Measurements from ENCODE around the gene ZACN.
"Not testable (repeated sequence)": the region's sequence is repeated elsewhere in the genome, so short reads cannot be mapped to it uniquely, and the experiment has no call there.

ZACN gene

GRCh38 chr17:76053246-76054111, 25.5 kb upstream of the ZACN start:
- no peak for DNase-seq (ENCODE audit: low read depth, low spot score)

DNA sequence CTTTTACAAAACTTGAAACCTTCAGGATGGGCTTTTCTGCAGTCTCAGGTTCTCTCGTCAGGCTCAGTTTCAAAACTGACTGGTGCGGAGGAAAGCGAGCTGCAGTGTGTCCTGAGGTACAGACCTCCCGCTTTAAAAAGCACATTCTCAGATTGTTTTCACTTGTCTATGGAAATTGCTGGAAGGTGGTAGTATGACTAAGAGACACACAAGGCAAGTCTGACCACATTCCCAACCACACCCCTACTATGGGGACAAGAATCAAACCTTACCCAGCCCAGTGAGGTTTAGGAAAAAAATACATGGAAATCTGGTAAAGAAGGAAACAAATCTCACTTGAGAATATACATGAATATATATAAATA, 24.9 kb upstream of the ZACN start:
- no peak for DNase-seq (ENCODE audit: low read depth, low spot score)

DNA sequence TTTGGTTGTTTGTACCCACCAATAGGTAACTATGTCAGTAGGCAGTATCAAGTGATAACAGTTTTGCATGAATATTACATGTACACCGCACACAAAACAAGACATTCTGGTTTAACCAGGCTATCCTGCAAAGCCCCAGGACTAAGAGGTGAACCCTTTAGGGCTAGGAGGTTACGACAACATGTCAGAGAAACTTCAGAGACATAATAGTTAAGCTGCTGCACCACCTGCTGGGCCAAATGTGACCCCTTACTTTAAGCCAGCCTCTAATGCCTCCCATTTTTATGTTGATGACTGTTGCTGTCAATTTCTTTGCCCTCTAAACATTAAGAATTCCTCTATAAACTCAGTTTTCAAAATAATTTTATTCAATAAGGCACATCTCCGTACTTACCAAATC, 22.1 kb upstream of the ZACN start:
- no peak for DNase-seq (ENCODE audit: low read depth, low spot score)

DNA sequence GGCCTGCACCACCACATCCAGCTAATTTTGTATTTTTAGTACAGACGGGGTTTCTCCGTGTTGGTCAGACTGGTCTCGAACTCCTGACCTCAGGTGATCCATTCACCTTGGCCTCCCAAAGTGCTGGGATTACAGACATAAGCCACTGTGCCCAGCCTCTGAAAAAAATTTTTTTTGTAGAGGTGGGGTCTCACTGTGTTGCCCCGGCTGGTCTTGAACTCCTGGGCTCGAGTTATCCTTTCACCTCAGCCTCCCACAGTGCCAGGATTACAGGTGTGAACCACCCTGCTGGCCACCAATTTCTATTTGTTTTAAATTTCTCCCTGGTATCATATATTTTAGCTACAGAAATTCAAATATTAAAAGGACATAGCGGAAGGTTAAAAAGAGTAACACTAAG, 20.7 kb upstream of the ZACN start:
- DNase-seq (ENCODE audit: low read depth, low spot score) = not testable (repeated sequence)

GRCh38 chr17:76063875-76064546, 15.0 kb upstream of the ZACN start:
- no peak for DNase-seq (ENCODE audit: low read depth, low spot score)

- no peak for DNase-seq (ENCODE audit: low read depth, low spot score)
Measured at GRCh38 chr17:76065775-76066174, 13.2 kb upstream of the ZACN start.

DNA sequence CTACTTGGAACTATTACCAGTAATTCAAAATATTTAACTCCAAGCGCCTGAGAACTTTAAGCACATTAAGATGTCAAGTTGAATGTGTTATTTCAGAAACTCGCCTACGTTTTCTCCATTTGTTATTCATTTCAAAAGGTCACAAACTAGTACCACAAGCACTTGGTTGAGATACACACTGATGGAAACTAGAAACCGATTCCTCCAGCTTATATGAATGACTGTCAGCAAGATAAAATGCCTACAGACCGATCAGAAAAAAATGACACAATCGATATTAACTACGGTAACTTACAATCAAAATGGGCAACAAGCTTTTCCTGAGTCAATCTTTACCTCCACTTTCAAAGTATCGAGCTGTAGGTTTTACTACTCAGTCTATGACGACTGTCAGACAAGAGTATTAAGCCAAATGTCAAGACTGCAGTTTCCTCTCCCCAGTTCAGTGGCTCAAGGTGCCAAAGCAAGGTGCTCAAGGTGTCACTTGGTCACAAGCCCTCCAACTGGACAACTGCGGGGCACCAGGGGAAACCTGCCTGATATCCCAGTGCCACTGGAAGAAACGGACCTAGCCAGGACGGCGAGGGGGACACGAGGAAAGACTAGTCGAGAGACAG, 7.3 kb upstream of the ZACN start:
- no peak for DNase-seq (ENCODE audit: low read depth, low spot score)

- peak; percentile 79 for DNase-seq (ENCODE audit: low read depth, low spot score)
Measured at GRCh38 chr17:76072148-76072858, 6.7 kb upstream of the ZACN start, which contains the start of gene SRP68. Gene SRP68, minus strand, starts transcription at chr17:76072517. Its CDS starts 26 bp downstream, at chr17:76072491.

DNA sequence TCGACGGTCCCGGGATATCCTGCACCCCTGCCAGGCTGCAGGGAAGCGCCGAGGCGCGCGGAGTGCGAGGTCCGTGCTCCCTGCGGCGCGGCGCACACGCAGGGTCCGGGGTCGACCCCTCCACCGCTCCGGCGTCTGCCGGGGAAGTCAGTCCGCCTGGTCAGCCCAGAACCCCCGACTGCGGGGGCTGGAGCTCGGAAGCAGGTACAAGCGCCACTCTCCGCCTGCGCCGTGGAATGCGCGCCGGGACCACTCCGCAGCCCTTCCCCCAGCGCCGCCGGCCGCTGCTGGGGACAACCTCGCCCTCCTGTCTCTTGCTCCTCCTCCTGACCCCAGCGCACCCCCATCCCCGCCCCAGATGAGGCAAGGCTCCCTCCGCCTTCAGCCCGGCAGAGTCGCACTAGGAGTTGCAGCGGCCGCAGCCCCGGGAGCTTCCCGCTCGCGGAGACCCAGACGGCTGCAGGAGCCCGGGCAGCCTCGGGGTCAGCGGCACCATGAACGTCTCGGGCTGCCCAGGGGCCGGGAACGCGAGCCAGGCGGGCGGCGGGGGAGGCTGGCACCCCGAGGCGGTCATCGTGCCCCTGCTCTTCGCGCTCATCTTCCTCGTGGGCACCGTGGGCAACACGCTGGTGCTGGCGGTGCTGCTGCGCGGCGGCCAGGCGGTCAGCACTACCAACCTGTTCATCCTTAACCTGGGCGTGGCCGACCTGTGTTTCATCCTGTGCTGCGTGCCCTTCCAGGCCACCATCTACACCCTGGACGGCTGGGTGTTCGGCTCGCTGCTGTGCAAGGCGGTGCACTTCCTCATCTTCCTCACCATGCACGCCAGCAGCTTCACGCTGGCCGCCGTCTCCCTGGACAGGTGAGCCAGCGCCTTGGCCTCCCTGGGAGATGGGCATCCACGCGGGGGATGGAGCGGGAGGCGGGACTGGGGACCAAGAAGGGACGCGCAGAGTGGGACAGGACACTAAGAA, 4.3 kb upstream of the ZACN start, which contains the start of gene GALR2:
GALR2 (plus strand) TSS at position 392 of the 974 bp plus-strand sequence; CDS start at position 495, 103 bp downstream.
- DNase-seq (ENCODE audit: low read depth, low spot score) = no peak

DNA sequence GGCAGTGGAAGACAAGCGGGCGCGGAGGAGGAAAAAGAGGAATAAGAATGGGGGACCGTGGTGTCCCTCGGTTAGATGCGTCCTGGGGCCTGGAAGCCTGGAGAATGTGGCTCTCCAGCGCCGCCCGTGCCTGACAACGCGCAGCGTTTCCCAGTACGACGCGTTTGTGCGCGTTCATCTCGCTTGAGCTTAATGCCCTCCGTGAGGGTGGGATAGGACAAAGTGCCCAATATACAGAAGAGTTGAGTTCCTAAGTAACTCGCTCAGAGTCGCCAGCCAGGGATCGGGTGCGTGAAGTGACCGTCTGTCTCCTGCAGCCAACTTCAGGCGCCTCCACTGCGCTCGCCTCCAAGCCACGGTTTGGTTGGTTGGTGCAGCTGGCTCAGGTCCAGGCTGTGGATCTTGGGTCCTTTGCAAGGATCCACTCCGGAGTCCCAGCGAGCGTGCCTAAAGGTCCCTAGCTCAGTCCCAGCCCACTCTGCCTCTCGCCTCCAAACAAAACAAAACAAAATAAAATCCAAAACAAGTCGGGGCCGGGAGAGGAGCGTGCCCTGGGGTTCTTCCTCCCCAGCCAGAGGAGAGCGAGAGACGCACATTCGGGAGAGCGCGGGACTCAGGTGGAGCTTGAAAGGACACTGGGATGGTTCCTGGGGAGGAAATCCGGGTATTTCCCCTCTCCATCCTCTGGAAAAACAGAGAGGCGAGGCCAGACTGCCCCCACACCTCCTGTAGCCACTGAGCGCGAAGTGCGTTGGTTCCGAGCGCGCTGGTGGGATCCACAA, 3.4 kb upstream of the ZACN start:
- DNase-seq (ENCODE audit: low read depth, low spot score) = no peak

- no peak for DNase-seq (ENCODE audit: low read depth, low spot score)
Measured at GRCh38 chr17:76076146-76076764, 2.7 kb upstream of the ZACN start.

DNA sequence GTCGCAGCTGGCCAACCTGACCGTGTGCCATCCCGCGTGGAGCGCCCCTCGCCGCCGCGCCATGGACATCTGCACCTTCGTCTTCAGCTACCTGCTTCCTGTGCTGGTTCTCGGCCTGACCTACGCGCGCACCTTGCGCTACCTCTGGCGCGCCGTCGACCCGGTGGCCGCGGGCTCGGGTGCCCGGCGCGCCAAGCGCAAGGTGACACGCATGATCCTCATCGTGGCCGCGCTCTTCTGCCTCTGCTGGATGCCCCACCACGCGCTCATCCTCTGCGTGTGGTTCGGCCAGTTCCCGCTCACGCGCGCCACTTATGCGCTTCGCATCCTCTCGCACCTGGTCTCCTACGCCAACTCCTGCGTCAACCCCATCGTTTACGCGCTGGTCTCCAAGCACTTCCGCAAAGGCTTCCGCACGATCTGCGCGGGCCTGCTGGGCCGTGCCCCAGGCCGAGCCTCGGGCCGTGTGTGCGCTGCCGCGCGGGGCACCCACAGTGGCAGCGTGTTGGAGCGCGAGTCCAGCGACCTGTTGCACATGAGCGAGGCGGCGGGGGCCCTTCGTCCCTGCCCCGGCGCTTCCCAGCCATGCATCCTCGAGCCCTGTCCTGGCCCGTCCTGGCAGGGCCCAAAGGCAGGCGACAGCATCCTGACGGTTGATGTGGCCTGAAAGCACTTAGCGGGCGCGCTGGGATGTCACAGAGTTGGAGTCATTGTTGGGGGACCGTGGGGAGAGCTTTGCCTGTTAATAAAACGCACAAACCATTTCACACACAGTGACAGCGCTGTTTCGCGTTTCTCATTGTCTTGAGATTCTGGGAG, 2.0 kb upstream of the ZACN start:
- no peak for DNase-seq (ENCODE audit: low read depth, low spot score)

DNA sequence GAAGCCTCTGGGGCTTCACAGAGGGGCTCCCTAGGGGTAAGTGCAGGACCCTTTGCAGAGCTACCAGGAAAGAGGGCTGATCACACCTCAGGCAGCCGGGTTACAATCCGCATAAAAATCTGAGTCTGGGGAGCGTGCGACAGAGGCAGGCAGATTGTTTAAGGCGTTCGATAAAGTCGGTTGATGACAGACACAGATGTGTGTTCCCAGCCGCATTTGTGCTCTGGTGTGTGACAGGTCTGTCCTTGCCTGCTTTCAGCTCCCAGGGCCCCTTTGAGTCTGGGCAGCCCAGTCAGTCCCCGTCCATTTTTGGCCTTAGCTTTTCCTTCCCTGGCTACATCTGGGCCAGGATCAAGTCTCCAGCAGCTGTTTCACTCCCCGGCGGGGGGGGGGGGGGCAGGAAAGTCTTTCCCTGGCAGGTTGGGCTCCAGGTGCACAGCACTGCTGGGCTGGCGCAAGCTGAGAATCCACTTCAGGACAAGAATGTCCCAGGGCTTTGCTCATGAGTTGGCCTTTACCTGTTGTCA, 1.3 kb upstream of the ZACN start:
- DNase-seq (ENCODE audit: low read depth, low spot score) = no peak

GRCh38 chr17:76078370-76078769, 612 bp upstream of the ZACN start:
- DNase-seq (ENCODE audit: low read depth, low spot score) = not testable (repeated sequence)

- no peak for DNase-seq (ENCODE audit: low read depth, low spot score)
Measured at GRCh38 chr17:76079535-76079955, 563 bp downstream of the ZACN start.

GRCh38 chr17:76079956-76080767, 1.2 kb downstream of the ZACN start:
- no peak for DNase-seq (ENCODE audit: low read depth, low spot score)

DNA sequence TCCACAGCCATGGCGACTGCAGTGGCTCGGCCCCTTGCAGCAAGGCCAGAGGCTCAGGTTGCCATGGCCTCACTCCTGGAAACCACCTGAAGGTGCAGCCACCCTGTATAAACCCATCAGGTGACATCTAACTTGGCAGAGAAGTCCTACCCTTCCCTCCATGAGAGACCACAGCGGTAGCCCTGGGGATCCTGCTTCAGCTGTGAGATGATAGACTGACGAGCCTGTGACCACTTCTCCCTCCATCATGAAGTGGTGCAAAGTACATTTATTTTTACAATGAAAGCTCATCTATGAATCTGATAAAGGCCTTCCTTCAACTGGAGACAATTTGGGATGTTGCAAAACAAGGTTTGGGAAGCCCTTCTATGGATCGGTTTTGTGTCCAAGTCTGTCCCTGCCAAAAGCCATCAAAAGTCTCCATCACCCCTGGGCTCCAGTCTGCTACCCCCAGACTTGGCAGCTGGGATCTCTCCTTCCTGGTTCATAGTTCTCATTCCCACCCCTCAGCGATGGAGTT, 1.8 kb downstream of the ZACN start:
- DNase-seq (ENCODE audit: low read depth, low spot score) = no peak

Measured in brain pericyte (primary cell).